HCT116 (cell line): ENCODE results near the gene SYNGR1. TPM values are rescaled to one million over a fixed set of nuclear protein-coding genes. Genes with fewer than 3 reads are reported as not detected.

Experiments used
- ATAC-seq: fragments of 200-7000 bp; cut with Tn5 transposase; 2 replicates; pipeline ENCODE4 v1.9.1; 2020; ENCODE audit warnings: mild to moderate bottlenecking, moderate library complexity
- BruUV-seq: library from RNA; stranded (reverse); fragments of 400-500 nt; replicated peaks from 2 replicates; lab custom pipeline; 2021; lab: Mats Ljungman, UMichigan
- CTCF ChIA-PET: fragments of 300-600 bp; sonication (Branson Sonifier 250); formaldehyde crosslinking; loops from one replicate; lab custom pipeline; 2021; ENCODE audit warnings: antibody characterized with exemption; lab: Charles Lee
- POLR2A ChIA-PET: fragments of 300-600, 350-600 bp; sonication (Branson Sonifier 250); formaldehyde crosslinking; loops from one replicate; lab custom pipeline; 2021; ENCODE audit warnings: antibody characterized with exemption; lab: Charles Lee
- RAD21 ChIA-PET, 2 experiments: fragments of 300-600 bp; sonication (Branson Sonifier 250); formaldehyde crosslinking; loops; one replicate each; lab custom pipeline; 2023; ENCODE audit warnings: low total read pairs in 2 of 2; ENCODE audit not compliant: uncharacterized antibody in 2 of 2, unreplicated experiment in 2 of 2, low non-redundant PET in 1 of 2; lab: Charles Lee
- DNase-seq: peaks from one replicate; pipeline ENCODE4 v3.0.0-alpha.2; 2010; ENCODE audit warnings: low read depth, low spot score
- H2AFZ ChIP-seq: fragments of 200-600 bp; shearing (Covaris generic), sonication (generic); 2 replicates; pipeline ENCODE4 v1.6.1; 2017; ENCODE audit warnings: low read depth, mixed run types, mixed read lengths, antibody characterized with exemption, low read length; ENCODE audit not compliant: poor library complexity, severe bottlenecking
- H3K27ac ChIP-seq: 2 replicates; pipeline ENCODE4 v1.5.1; 2012; ENCODE audit warnings: low read depth, low read length
- H3K27me3 ChIP-seq: fragments of 200-600 bp; sonication (generic); 2 replicates; pipeline ENCODE4 v1.6.1; 2016; ENCODE audit warnings: mixed run types, low read length, mixed read lengths; ENCODE audit not compliant: insufficient read depth
- H3K36me3 ChIP-seq, 2 experiments: fragments of 200-500 bp in 1 of 2; fragments of 200-600 bp in 1 of 2; sonication (Bioruptor generic) in 1 of 2; sonication (generic) in 1 of 2; 2 replicates each; pipeline versions ENCODE4 v1.5.1 to v1.6.1; 2014 to 2016; ENCODE audit warnings: low read length in 2 of 2, inconsistent platforms in 1 of 2, mixed read lengths in 1 of 2, mixed run types in 1 of 2; ENCODE audit not compliant: insufficient read depth in 2 of 2, control insufficient read depth in 1 of 2
- H3K4me1 ChIP-seq, 2 experiments: fragments of 200-600 bp in 1 of 2; sonication (generic) in 1 of 2; 2 replicates each; pipeline versions ENCODE4 v1.5.1 to v1.6.1; 2012 to 2017; ENCODE audit warnings: low read length in 2 of 2, inconsistent platforms in 1 of 2, mild to moderate bottlenecking in 1 of 2, mixed read lengths in 1 of 2, mixed run types in 1 of 2, moderate library complexity in 1 of 2; ENCODE audit not compliant: insufficient read depth in 2 of 2, control insufficient read depth in 1 of 2
- H3K4me2 ChIP-seq: fragments of 200-600 bp; sonication (generic); 2 replicates; pipeline ENCODE4 v1.6.1; 2017; ENCODE audit warnings: mixed run types, low read length, mixed read lengths
- H3K4me3 ChIP-seq, 2 experiments: fragments of 200-600 bp in 1 of 2; sonication (generic) in 1 of 2; replicated peaks in 1 of 2; 2 replicates each; pipeline ENCODE4 v1.5.1; 2011 to 2016; ENCODE audit warnings: low read length in 2 of 2, control low read depth in 1 of 2, low read depth in 1 of 2, mild to moderate bottlenecking in 1 of 2, mixed read lengths in 1 of 2, mixed run types in 1 of 2
- H3K79me2 ChIP-seq: fragments of 200-600 bp; sonication (generic); 2 replicates; pipeline ENCODE4 v1.6.1; 2017; ENCODE audit warnings: mild to moderate bottlenecking, mixed run types, low read length, moderate library complexity, mixed read lengths; ENCODE audit not compliant: insufficient read depth
- H3K9ac ChIP-seq: fragments of 200-600 bp; sonication (generic); 2 replicates; pipeline ENCODE4 v1.6.1; 2016; ENCODE audit warnings: low read length, mixed read lengths
- H3K9me2 ChIP-seq: fragments of 200-600 bp; sonication (generic), shearing (Covaris generic); 2 replicates; pipeline ENCODE4 v1.6.1; 2017; ENCODE audit warnings: mixed run types, mild to moderate bottlenecking, moderate library complexity; ENCODE audit not compliant: insufficient read depth
- H3K9me3 ChIP-seq, 2 experiments: fragments of 200-500 bp in 1 of 2; fragments of 200-600 bp in 1 of 2; sonication (Bioruptor generic) in 1 of 2; sonication (generic) in 1 of 2; 2 replicates each; pipeline ENCODE4 v1.6.1; 2014 to 2017; ENCODE audit warnings: low read length in 2 of 2, mixed read lengths in 2 of 2, inconsistent platforms in 1 of 2, low read depth in 1 of 2, mild to moderate bottlenecking in 1 of 2, mixed run types in 1 of 2, moderate library complexity in 1 of 2; ENCODE audit not compliant: control insufficient read depth in 1 of 2, insufficient read depth in 1 of 2
- H4K20me1 ChIP-seq: fragments of 200-600 bp; sonication (generic), shearing (Covaris generic); 2 replicates; pipeline ENCODE4 v1.6.1; 2017; ENCODE audit warnings: mixed run types, mild to moderate bottlenecking, moderate library complexity; ENCODE audit not compliant: insufficient read depth
- CEBPB ChIP-seq: IDR thresholded peaks from 2 replicates; pipeline ENCODE4 v1.6.1; 2012; ENCODE audit warnings: low read depth
- EZH2phosphoT487 ChIP-seq: fragments of 200-600 bp; IDR thresholded peaks from 2 replicates; pipeline ENCODE4 v1.6.1; 2018; ENCODE audit warnings: antibody characterized with exemption, borderline replicate concordance
- JUND ChIP-seq: IDR thresholded peaks from 2 replicates; pipeline ENCODE4 v1.6.1; 2012
- POLR2AphosphoS5 ChIP-seq: IDR thresholded peaks from 2 replicates; pipeline ENCODE4 v1.6.1; 2011; ENCODE audit warnings: mild to moderate bottlenecking, low read depth, low read length, moderate library complexity
- RAD21 ChIP-seq: IDR thresholded peaks from 2 replicates; pipeline ENCODE4 v1.6.1; 2012; ENCODE audit warnings: low read depth, mild to moderate bottlenecking
- REST ChIP-seq: IDR thresholded peaks from 2 replicates; pipeline ENCODE4 v1.6.1; 2012; ENCODE audit warnings: low read depth
- YY1 ChIP-seq: IDR thresholded peaks from 2 replicates; pipeline ENCODE4 v1.6.1; 2011; ENCODE audit warnings: low read length, low read depth, moderate library complexity, mild to moderate bottlenecking; ENCODE audit not compliant: insufficient replicate concordance; ENCODE audit errors: extremely low read depth
- intact Hi-C: fragments of 100-400 bp; cut with micrococcal nuclease; formaldehyde crosslinking; loops from 2 replicates; pipeline ENCODE4 v1.10.0; 2022
- total RNA-seq: library from RNA; stranded (reverse); gene quantifications from one replicate; pipeline ENCODE4 v1.2.1, GENCODE V29; 2021; ENCODE audit not compliant: unreplicated experiment

Gene SYNGR1
- total RNA-seq, 1 experiment from 2014 or later, result 20.7 TPM

- no peak for ATAC-seq
Measured at GRCh38 chr22:39381009-39381755, 31.4 kb downstream of the SYNGR1 start.

More at GRCh38 chr22:39381009-39381755, 31.4 kb downstream of the SYNGR1 start:
- Histone ChIP-seq H3K79me2 (no peaks in the 10 kb centered on the region), H4K20me1 (no peaks in the 10 kb centered on the region), H2AFZ (no peak overlapping the region), H3K9me2 (no peaks in the 10 kb centered on the region), H3K27ac (no peak overlapping the region), H3K4me3 (no peak overlapping the region), H3K36me3 (no peaks in the 10 kb centered on the region; a peak in 1 of 4 replicates), H3K9me3 (no peaks in the 10 kb centered on the region), H3K4me1 (peaks cover 0 to 8% of the 10 kb centered on the region in 2 experiments; a peak in 2 of 4 replicates)
- no peak for DNase-seq
- BruUV-seq, result no TSS peak
- ChIA-PET RAD21 (no interaction called here), CTCF (no interaction called here)
- intact Hi-C loops, result no loop called here
- TF ChIP-seq YY1 (no peak), EZH2phosphoT487 (no peak), RAD21 (no peak), JUND (no peak), CEBPB (no peak), REST (no peak), POLR2AphosphoS5 (no peak)
- TF ChIP-seq, all 23 proteins: peak for 0
- no peak overlapping the region for H3K4me2 ChIP-seq
- H3K27me3 ChIP-seq, result no peaks in the 10 kb centered on the region
- no peak overlapping the region for H3K9ac ChIP-seq
- POLR2A ChIA-PET, result no interaction called here
